ENCODE results near the gene RNASE4. TPM values are rescaled to one million over a fixed set of nuclear protein-coding genes. Genes with fewer than 3 reads are reported as not detected.
"Not testable (repeated sequence)": the region's sequence is repeated elsewhere in the genome, so short reads cannot be mapped to it uniquely, and the experiment has no call there.

The RNASE4 gene
- total and polyA plus RNA-seq, 2 donors (not counting 3 experiments of a cell fraction or from before 2014, with no cell fraction given), result 6.9 to 27.4 TPM

DNA sequence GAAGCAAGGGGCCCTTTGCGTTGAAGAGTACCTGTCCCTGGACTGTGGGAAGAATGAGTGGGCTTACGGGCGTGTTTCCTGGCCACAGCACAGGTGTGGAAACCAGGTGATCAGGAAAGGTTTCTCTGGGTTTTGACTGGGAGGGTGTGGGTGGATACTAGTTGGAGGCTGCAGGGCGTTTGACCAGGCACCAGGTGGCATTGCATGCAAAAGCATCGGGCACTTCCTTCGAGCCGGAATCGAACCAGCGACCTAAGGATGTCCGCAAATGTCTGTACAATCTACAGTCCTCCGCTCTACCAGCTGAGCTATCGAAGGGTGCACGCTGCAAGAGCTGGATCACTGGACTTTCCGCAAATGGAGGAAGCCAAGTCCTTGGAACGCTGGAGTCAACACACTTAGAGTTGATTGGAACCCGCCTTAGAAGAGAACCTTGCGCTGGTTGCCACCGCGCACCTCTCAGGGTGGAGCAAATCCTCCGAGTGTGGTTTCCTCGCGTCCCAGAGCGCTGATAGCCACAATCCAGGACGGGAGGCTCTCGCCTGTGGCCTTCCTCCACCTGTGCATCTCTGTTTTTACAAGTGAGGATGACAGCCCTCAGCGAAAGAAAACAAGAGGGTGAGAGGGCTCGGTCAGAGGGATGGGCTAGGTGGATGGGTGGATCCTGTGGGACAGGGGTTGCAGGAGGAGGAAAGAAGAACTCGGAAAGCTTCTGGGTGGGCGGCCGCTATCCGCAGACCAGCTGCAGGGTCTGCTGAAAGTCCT lies 21.2 kb upstream of the RNASE4 start:
- dilution Hi-C loops (cut with MboI; ENCODE audit: extremely low pct_ligation_motif_present, low sequenced_read_pairs), result no loop called here
- no peak for TF ChIP-seq POLR2A (IDR thresholded peaks at IDR 0.05; ENCODE audit: low read depth, low read length)
- TF ChIP-seq, protein P1, sequence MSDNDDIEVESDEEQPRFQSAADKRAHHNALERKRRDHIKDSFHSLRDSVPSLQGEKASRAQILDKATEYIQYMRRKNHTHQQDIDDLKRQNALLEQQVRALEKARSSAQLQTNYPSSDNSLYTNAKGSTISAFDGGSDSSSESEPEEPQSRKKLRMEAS (IDR thresholded peaks at IDR 0.05; ENCODE audit: insufficient read depth, insufficient read length), result no peak
- TF ChIP-seq FOS (IDR thresholded peaks at IDR 0.05; ENCODE audit: borderline replicate concordance, insufficient read depth, low read length), result no peak
- TF ChIP-seq, protein P2, sequence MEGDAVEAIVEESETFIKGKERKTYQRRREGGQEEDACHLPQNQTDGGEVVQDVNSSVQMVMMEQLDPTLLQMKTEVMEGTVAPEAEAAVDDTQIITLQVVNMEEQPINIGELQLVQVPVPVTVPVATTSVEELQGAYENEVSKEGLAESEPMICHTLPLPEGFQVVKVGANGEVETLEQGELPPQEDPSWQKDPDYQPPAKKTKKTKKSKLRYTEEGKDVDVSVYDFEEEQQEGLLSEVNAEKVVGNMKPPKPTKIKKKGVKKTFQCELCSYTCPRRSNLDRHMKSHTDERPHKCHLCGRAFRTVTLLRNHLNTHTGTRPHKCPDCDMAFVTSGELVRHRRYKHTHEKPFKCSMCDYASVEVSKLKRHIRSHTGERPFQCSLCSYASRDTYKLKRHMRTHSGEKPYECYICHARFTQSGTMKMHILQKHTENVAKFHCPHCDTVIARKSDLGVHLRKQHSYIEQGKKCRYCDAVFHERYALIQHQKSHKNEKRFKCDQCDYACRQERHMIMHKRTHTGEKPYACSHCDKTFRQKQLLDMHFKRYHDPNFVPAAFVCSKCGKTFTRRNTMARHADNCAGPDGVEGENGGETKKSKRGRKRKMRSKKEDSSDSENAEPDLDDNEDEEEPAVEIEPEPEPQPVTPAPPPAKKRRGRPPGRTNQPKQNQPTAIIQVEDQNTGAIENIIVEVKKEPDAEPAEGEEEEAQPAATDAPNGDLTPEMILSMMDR (IDR thresholded peaks at IDR 0.05; ENCODE audit: extremely low read depth in 1 of 2, insufficient read depth in 1 of 2, low read depth in 1 of 2, low read length in 2 of 2), result peak; percentile 40 to 53
- TF ChIP-seq MYC (IDR thresholded peaks at IDR 0.05; ENCODE audit: low read depth, low read length), result no peak
- no peak for TF ChIP-seq GATA2 (IDR thresholded peaks at IDR 0.05; ENCODE audit: insufficient read depth, insufficient read length, low read depth, low read length)
- no peak for TF ChIP-seq POLR2AphosphoS5 (IDR thresholded peaks at IDR 0.05; ENCODE audit: insufficient read depth, low read depth, low read length)
- BruUV-seq (replicated peaks), result no TSS peak
- no peaks in the 10 kb centered on the region for H3K36me3 ChIP-seq (ENCODE audit: control insufficient read depth in 2 of 2, extremely low read depth in 1 of 2, insufficient read depth in 2 of 2, low read length in 2 of 2)
- H3K9ac ChIP-seq (replicated peaks; ENCODE audit: extremely low read depth, insufficient read depth, low read length), result no peak overlapping the region
- ChIA-PET CTCF (interaction anchor here (0.6 to 3.7 kb wide), 6 partner anchors 16 to 506 kb away, joined by 3 to 24 read pairs (median 4); partner anchors contain the start of gene RNASE4), POLR2A (no interaction called here)
- intact Hi-C loops (cut with micrococcal nuclease), result loop anchor here (1.0 kb wide), 2 partner anchors 18 to 28 kb away; no protein-coding TSS in a partner anchor
- H3K9me3 ChIP-seq (replicated peaks; ENCODE audit: control insufficient read depth, insufficient read depth, low read length), result no peaks in the 10 kb centered on the region
- FAIRE-seq, result peak; percentile 74
- peaks cover 4 to 17% of the 10 kb centered on the region in 2 experiments for H3K27me3 ChIP-seq (ENCODE audit: control insufficient read depth in 2 of 2, insufficient read depth in 2 of 2, low read length in 2 of 2)
- no peaks in the 10 kb centered on the region for H3K4me1 ChIP-seq (ENCODE audit: control insufficient read depth, extremely low read depth, insufficient read depth, low read length)
- peak overlapping the region; percentile 71 for H2AFZ ChIP-seq (ENCODE audit: low read depth, low read length)
- H3K9me1 ChIP-seq (replicated peaks; ENCODE audit: control insufficient read depth, extremely low read depth, insufficient read depth, low read length), result no peaks in the 10 kb centered on the region
- H3K4me2 ChIP-seq (ENCODE audit: insufficient read depth, low read length), result peak overlapping the region; percentile 54
- peak overlapping the region in 2 of 3 experiments; percentile 24 to 34 for H3K4me3 ChIP-seq (replicated peaks in 1 of 3; ENCODE audit: insufficient read depth in 1 of 3, low read depth in 1 of 3, low read length in 3 of 3)
- no peaks in the 10 kb centered on the region for H3K79me2 ChIP-seq (ENCODE audit: control insufficient read depth, insufficient read depth, low read length)
- H4K20me1 ChIP-seq (replicated peaks; ENCODE audit: control insufficient read depth, extremely low read depth, insufficient read depth, low read length), result no peaks in the 10 kb centered on the region
- DNase-seq (ENCODE audit: low read depth, low spot score), result peak; percentile 49
- H3K27ac ChIP-seq (ENCODE audit: insufficient read depth, low read depth, low read length), result no peak overlapping the region

DNA sequence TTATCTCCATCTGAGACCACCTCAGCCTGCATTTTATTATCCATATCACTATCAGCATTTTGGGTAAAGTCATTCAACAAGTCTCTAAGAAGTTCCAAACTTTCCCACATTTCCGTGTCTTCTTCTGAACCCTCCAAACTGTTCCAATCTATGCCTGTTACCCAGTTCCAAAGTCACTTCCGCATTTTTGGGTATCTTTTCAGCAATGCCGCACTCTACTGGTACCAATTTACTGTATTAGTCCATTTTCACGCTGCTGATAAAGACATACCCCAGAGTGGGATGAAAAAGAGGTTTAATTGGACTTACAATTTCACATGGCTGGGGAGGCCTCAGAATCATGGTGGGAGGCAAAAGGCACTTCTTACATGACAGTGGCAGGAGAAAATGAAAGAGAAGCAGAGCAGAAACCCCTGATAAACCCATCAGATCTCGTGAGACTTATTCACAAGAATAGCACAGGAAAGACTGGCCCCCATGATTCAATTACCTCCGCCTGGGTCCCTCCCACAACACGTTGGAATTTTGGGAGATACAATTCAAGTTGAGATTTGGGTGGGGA lies 17.9 kb upstream of the RNASE4 start:
- dilution Hi-C loops (cut with MboI; ENCODE audit: extremely low pct_ligation_motif_present, low sequenced_read_pairs); intact Hi-C loops (cut with micrococcal nuclease); H3K4me3 ChIP-seq (replicated peaks in 1 of 3; ENCODE audit: insufficient read depth in 1 of 3, low read depth in 1 of 3, low read length in 3 of 3); H3K9ac ChIP-seq (replicated peaks; ENCODE audit: extremely low read depth, insufficient read depth, low read length); CTCF ChIA-PET; H3K27ac ChIP-seq (ENCODE audit: insufficient read depth, low read depth, low read length); H3K79me2 ChIP-seq (ENCODE audit: control insufficient read depth, insufficient read depth, low read length); H3K4me1 ChIP-seq (ENCODE audit: control insufficient read depth, extremely low read depth, insufficient read depth, low read length); H3K9me3 ChIP-seq (replicated peaks; ENCODE audit: control insufficient read depth, insufficient read depth, low read length); H2AFZ ChIP-seq (ENCODE audit: low read depth, low read length); H3K9me1 ChIP-seq (replicated peaks; ENCODE audit: control insufficient read depth, extremely low read depth, insufficient read depth, low read length); H4K20me1 ChIP-seq (replicated peaks; ENCODE audit: control insufficient read depth, extremely low read depth, insufficient read depth, low read length); POLR2A ChIA-PET; FAIRE-seq; H3K36me3 ChIP-seq (ENCODE audit: control insufficient read depth in 2 of 2, extremely low read depth in 1 of 2, insufficient read depth in 2 of 2, low read length in 2 of 2); DNase-seq (ENCODE audit: low read depth, low spot score); H3K4me2 ChIP-seq (ENCODE audit: insufficient read depth, low read length); BruUV-seq (replicated peaks): not testable (repeated sequence)
- peaks cover 4 to 12% of the 10 kb centered on the region in 2 experiments for H3K27me3 ChIP-seq (ENCODE audit: control insufficient read depth in 2 of 2, insufficient read depth in 2 of 2, low read length in 2 of 2)
